ENCODE results near the gene CNTRL. TPM values are rescaled to one million over a fixed set of nuclear protein-coding genes. Genes with fewer than 3 reads are reported as not detected.
"Not testable (repeated sequence)": the region's sequence is repeated elsewhere in the genome, so short reads cannot be mapped to it uniquely, and the experiment has no call there.

Gene CNTRL
- total RNA-seq, 3 donors from 2014 or later = 45.4 to 48.6 (median 46.5) TPM

- not testable (repeated sequence) for H3K9me3 Mint-ChIP-seq; H3K27me3 Mint-ChIP-seq (ENCODE audit: low read depth); ATAC-seq; DNase-seq; H3K4me3 Mint-ChIP-seq
- peaks cover 13% of the 10 kb centered on the region for H3K4me1 Mint-ChIP-seq (ENCODE audit: low read depth)
- H3K36me3 Mint-ChIP-seq (ENCODE audit: insufficient read depth) = peaks cover 53% of the 10 kb centered on the region
These were observed 16.0 kb downstream of the CNTRL start for GRCh38 chr9:121090743-121091142.

GRCh38 chr9:121095057-121095456, 20.3 kb downstream of the CNTRL start:
- Mint-ChIP-seq H3K27me3 (ENCODE audit: low read depth) (no peaks in the 10 kb centered on the region), H3K4me3 (no peak overlapping the region), H3K36me3 (ENCODE audit: insufficient read depth) (peaks cover 60% of the 10 kb centered on the region), H3K9me3 (no peaks in the 10 kb centered on the region), H3K4me1 (ENCODE audit: low read depth) (no peaks in the 10 kb centered on the region)
- ATAC-seq = no peak
- DNase-seq = no peak

DNA sequence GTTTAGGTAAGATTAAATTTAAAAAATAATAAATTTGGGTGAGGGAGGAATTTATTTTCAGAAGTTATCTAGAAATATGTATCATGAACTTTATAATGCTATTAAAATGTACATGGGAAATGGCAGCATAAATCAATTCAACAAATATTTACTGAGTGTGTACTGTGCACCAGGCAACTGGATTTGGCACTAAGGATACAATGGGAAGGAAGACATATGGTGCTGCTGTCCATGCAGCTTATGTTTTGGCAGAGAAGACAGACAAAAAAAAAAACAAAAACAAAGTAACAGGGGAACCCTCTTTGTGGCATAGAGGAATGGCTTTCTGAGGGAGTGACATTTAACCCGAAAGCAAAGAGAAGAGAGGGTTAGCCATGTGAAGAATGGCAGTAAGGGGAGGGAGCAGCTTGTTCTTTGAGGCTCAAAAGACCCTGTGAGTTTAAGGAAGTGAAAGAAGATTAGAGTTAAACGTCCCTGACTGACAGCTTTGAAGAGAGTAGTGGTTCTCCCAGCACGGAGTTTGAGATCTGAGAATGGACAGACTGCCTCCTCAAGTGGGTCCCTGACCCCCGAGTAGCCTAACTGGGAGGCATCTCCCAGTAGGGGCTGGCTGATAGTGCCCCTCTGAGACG, 23.9 kb downstream of the CNTRL start:
- DNase-seq (no peak), ATAC-seq (no peak)
- peaks cover 57% of the 10 kb centered on the region for H3K36me3 Mint-ChIP-seq (ENCODE audit: insufficient read depth)
- H3K4me3 Mint-ChIP-seq = no peak overlapping the region
- H3K4me1 Mint-ChIP-seq (ENCODE audit: low read depth) = no peaks in the 10 kb centered on the region
- peaks cover 14% of the 10 kb centered on the region for H3K9me3 Mint-ChIP-seq
- no peaks in the 10 kb centered on the region for H3K27me3 Mint-ChIP-seq (ENCODE audit: low read depth)

DNA sequence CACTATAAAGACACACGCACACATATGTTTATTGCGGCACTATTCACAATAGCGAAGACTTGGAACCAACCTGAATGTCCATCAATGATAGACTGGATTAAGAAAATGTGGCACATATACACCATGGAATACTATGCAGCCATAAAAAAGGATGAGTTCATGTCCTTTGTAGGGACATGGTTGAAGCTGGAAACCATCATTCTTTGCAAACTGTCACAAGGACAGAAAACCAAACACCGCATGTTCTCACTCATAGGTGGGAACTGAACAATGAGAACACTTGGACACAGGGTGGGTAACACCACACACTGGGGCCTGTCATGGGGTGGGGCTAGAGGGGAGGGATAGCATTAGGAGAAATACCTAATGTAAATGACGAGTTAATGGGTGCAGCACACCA, 29.3 kb downstream of the CNTRL start:
- H3K9me3 Mint-ChIP-seq = peaks cover 14% of the 10 kb centered on the region
- ATAC-seq; H3K4me3 Mint-ChIP-seq; H3K27me3 Mint-ChIP-seq (ENCODE audit: low read depth); DNase-seq: not testable (repeated sequence)
- H3K36me3 Mint-ChIP-seq (ENCODE audit: insufficient read depth) = peaks cover 43% of the 10 kb centered on the region
- peaks cover 20% of the 10 kb centered on the region for H3K4me1 Mint-ChIP-seq (ENCODE audit: low read depth)

GRCh38 chr9:121105531-121105930, 30.8 kb downstream of the CNTRL start:
- no peaks in the 10 kb centered on the region for H3K27me3 Mint-ChIP-seq (ENCODE audit: low read depth)
- peaks cover 14% of the 10 kb centered on the region for H3K9me3 Mint-ChIP-seq
- no peak for ATAC-seq
- peaks cover 33% of the 10 kb centered on the region for H3K36me3 Mint-ChIP-seq (ENCODE audit: insufficient read depth)
- H3K4me3 Mint-ChIP-seq = no peak overlapping the region
- DNase-seq = no peak
- H3K4me1 Mint-ChIP-seq (ENCODE audit: low read depth) = peaks cover 23% of the 10 kb centered on the region

GRCh38 chr9:121107029-121107428, 32.3 kb downstream of the CNTRL start:
- ATAC-seq = peak; percentile 32 to 34
- Mint-ChIP-seq H3K4me3 (no peak overlapping the region), H3K36me3 (ENCODE audit: insufficient read depth) (peaks cover 27% of the 10 kb centered on the region), H3K4me1 (ENCODE audit: low read depth) (peaks cover 23% of the 10 kb centered on the region), H3K27me3 (ENCODE audit: low read depth) (no peaks in the 10 kb centered on the region), H3K9me3 (peaks cover 4% of the 10 kb centered on the region)
- DNase-seq = no peak

DNA sequence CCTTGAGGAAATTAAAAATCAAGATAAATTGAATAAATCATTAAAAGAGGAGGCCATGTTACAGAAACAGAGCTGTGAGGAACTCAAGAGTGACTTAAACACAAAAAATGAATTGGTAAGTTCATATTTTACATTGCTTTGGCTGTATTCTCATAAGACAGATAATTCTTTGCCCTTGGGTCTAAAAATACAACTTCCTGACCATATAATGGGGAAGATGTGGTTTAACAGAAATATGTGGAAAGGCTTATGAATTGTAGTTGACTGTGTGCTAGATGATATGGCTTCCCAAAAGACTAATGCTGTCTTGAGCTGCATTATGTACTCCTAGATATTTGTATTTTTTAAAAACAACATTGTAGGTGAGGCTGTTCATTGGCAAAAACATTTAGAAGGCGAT, 33.1 kb downstream of the CNTRL start:
- no peak overlapping the region for H3K4me3 Mint-ChIP-seq
- no peaks in the 10 kb centered on the region for H3K27me3 Mint-ChIP-seq (ENCODE audit: low read depth)
- H3K9me3 Mint-ChIP-seq = no peaks in the 10 kb centered on the region
- ATAC-seq (no peak), DNase-seq (no peak)
- peaks cover 29% of the 10 kb centered on the region for H3K36me3 Mint-ChIP-seq (ENCODE audit: insufficient read depth)
- H3K4me1 Mint-ChIP-seq (ENCODE audit: low read depth) = peaks cover 23% of the 10 kb centered on the region

- Mint-ChIP-seq H3K4me1 (ENCODE audit: low read depth) (peaks cover 11% of the 10 kb centered on the region), H3K27me3 (ENCODE audit: low read depth) (no peaks in the 10 kb centered on the region), H3K4me3 (no peak overlapping the region), H3K36me3 (ENCODE audit: insufficient read depth) (peaks cover 33% of the 10 kb centered on the region), H3K9me3 (no peaks in the 10 kb centered on the region)
- ATAC-seq (no peak), DNase-seq (no peak)
These were observed 40.7 kb downstream of the CNTRL start for GRCh38 chr9:121115466-121115865.

DNA sequence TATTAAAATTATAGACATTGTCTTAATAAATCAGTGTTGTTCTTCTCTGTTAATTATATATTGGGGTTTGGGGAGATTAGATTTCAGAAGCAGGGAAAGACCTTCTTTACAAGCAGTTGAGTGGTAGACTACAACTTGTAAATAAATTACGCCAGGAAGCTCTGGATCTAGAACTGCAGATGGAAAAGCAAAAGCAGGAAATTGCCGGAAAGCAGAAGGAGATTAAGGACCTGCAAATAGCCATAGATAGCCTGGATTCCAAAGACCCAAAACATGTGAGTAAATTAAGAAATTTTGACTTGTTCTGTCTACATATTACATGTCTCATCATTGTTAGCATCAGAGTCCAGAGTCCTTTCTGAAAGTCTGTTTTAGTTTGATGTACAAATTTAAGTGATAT, 43.5 kb downstream of the CNTRL start:
- DNase-seq (no peak), ATAC-seq (no peak)
- H3K4me3 Mint-ChIP-seq = no peak overlapping the region
- peaks cover 23% of the 10 kb centered on the region for H3K36me3 Mint-ChIP-seq (ENCODE audit: insufficient read depth)
- H3K27me3 Mint-ChIP-seq (ENCODE audit: low read depth) = no peaks in the 10 kb centered on the region
- H3K4me1 Mint-ChIP-seq (ENCODE audit: low read depth) = peaks cover 32% of the 10 kb centered on the region
- H3K9me3 Mint-ChIP-seq = no peaks in the 10 kb centered on the region

DNA sequence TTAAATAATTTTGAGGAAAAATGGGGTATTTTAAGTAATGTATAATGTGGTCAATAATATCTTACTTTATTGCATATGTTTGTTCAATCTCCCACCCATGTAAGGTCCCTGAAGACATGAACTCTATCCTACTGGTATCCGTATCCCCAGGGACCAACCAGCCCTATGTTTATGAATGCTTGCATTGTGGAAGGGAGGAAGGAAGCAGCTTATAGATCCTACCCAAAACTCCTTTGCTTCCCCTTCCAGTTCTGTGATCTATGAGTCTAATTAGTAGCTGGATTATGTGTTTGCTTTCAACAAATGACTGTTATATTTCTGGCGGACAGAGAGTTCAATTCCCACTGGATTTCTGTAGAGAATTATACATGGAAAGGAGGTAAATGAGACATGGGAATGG, 45.6 kb downstream of the CNTRL start:
- H3K4me1 Mint-ChIP-seq (ENCODE audit: low read depth) = peaks cover 47% of the 10 kb centered on the region
- no peaks in the 10 kb centered on the region for H3K9me3 Mint-ChIP-seq
- ATAC-seq (no peak), DNase-seq (no peak)
- H3K27me3 Mint-ChIP-seq (ENCODE audit: low read depth) = no peaks in the 10 kb centered on the region
- H3K4me3 Mint-ChIP-seq = peak overlapping the region; percentile 17
- peaks cover 26% of the 10 kb centered on the region for H3K36me3 Mint-ChIP-seq (ENCODE audit: insufficient read depth)

DNA sequence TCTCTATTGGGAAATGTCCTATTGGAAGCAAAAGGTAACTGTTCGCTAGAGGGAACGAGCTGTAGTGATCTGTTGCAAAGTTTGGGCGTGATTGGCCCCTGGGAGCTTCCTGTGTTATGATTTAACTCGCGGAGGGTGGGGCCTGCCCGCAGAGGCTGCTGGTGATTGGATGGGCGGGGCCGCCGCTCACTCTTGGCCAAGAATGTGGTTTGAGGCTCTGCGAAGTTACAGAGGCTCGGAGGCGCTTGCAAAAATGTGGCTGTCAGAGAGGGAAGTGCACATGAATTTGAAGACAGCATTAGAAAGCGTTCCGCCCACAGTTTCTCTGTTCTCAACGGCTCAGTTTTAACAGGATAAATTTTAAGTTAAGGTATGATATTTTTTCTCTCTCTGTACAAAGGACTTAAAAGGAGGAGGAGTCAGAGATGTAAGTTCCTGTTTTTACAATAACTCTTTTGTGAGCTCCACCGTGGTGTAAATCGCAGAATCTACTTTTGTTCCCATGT, 46.9 kb downstream of the CNTRL start:
- peaks cover 24% of the 10 kb centered on the region for H3K36me3 Mint-ChIP-seq (ENCODE audit: insufficient read depth)
- ATAC-seq = peak; percentile 100
- peak overlapping the region; percentile 79 for H3K4me3 Mint-ChIP-seq
- H3K9me3 Mint-ChIP-seq = no peaks in the 10 kb centered on the region
- peaks cover 52% of the 10 kb centered on the region for H3K4me1 Mint-ChIP-seq (ENCODE audit: low read depth)
- DNase-seq = peak; percentile 92
- no peaks in the 10 kb centered on the region for H3K27me3 Mint-ChIP-seq (ENCODE audit: low read depth)

DNA sequence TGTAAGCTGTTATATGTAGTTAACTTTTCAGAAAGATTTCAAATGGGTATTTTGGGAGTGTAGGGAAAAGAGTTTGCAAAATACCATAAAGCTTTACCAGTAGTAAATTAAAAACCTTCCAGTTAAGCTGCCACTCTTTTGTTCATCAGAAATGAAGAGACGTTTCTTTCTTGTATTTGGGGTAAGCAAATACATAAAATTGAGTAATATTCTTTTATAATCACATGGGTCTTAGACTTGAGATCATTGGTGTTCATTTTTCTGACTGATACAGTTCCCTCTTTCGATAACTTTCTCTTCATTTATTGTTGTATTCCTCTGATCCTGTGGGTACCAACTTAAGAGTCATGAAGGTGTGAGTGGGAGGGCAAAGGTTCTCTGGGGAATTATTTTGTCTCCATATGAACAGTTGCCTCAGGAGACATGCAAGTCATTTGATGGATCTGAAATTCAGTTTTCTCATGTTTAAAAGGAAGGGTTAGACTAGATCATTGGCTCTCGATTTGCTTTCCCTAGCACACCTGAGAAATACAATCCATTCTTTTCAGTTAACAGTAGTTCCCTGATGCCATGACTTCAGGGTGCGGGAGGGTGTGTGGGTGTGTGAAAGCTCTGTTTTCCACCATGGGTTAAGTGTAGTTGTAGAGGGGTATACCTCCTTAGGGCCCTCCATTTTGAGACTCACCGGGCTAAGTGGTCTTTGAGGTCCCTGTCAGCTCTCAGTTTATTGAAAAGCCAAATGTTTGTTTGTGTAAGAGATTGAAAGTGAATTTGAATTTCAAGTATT, 47.7 kb downstream of the CNTRL start:
- H3K9me3 Mint-ChIP-seq = no peaks in the 10 kb centered on the region
- ATAC-seq (peak in 1 of 2 donors; percentile 9), DNase-seq (no peak)
- peak overlapping the region; percentile 79 for H3K4me3 Mint-ChIP-seq
- H3K27me3 Mint-ChIP-seq (ENCODE audit: low read depth) = no peaks in the 10 kb centered on the region
- peaks cover 29% of the 10 kb centered on the region for H3K36me3 Mint-ChIP-seq (ENCODE audit: insufficient read depth)
- peaks cover 54% of the 10 kb centered on the region for H3K4me1 Mint-ChIP-seq (ENCODE audit: low read depth)

GRCh38 chr9:121123816-121124535, 49.2 kb downstream of the CNTRL start:
- no peak for DNase-seq
- peaks cover 59% of the 10 kb centered on the region for H3K4me1 Mint-ChIP-seq (ENCODE audit: low read depth)
- H3K4me3 Mint-ChIP-seq = no peak overlapping the region
- H3K36me3 Mint-ChIP-seq (ENCODE audit: insufficient read depth) = peaks cover 37% of the 10 kb centered on the region
- H3K27me3 Mint-ChIP-seq (ENCODE audit: low read depth) = no peaks in the 10 kb centered on the region
- no peak for ATAC-seq
- no peaks in the 10 kb centered on the region for H3K9me3 Mint-ChIP-seq

- ATAC-seq (no peak), DNase-seq (no peak)
- Mint-ChIP-seq H3K36me3 (ENCODE audit: insufficient read depth) (peaks cover 49% of the 10 kb centered on the region), H3K4me3 (no peak overlapping the region), H3K4me1 (ENCODE audit: low read depth) (peaks cover 66% of the 10 kb centered on the region), H3K9me3 (peaks cover 3% of the 10 kb centered on the region), H3K27me3 (ENCODE audit: low read depth) (no peaks in the 10 kb centered on the region)
These were observed 50.8 kb downstream of the CNTRL start for GRCh38 chr9:121125590-121125989.
